ENCODE measurements around the gene ZBTB17. TPM values are rescaled to one million over a fixed set of nuclear protein-coding genes. Genes with fewer than 3 reads are reported as not detected.
A peak's percentile ranks its signal among the peaks of the same experiment; 100 is the strongest.

Gene ZBTB17
- total and polyA plus RNA-seq, 2 experiments from 2014 or later, result 21.9 to 26.6 TPM

DNA sequence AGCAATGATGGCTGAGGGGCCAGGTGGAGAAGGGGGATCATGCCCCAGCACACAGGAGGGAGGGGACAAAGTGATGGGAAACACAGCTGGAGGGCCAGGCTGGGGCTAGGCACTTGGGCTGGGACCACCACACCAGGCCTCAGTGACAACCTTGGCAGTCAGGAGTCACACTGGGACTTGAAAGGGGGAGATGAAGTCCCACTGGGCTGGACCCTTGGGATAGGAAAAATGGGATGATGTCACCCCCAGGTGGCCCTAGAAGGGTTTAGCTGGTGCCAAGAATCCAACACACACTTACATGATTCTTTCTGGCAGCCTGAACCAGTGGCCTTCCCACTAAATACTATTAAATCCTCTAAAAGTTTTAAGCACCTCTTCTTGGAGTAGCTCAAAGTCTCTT, 17.1 kb downstream of the ZBTB17 start:
- Histone ChIP-seq H3K4me1 (ENCODE audit: insufficient read depth) (peaks cover 20% of the 10 kb centered on the region), H3F3A (replicated peaks; ENCODE audit: low read depth) (0 out of 2 replicates have a peak, but pooled peaks cover 3% of the 10 kb centered on the region), H3K4me3 (no peak overlapping the region), H3K27me3 (ENCODE audit: insufficient read depth) (no peaks in the 10 kb centered on the region), H3K27ac (ENCODE audit: low read depth) (no peak overlapping the region), H4K20me1 (replicated peaks; ENCODE audit: insufficient read depth) (peaks cover 20% of the 10 kb centered on the region), H2AFZ (no peak overlapping the region), H3K36me3 (ENCODE audit: insufficient read depth) (no peaks in the 10 kb centered on the region), H3K79me2 (replicated peaks; ENCODE audit: insufficient read depth) (peaks cover 30% of the 10 kb centered on the region), H3K4me2 (no peak overlapping the region), H3K9me2 (ENCODE audit: insufficient read depth) (no peaks in the 10 kb centered on the region)
- H3K27me3 Mint-ChIP-seq (ENCODE audit: insufficient read depth, low read depth, poor library complexity), result peaks cover 10% of the 10 kb centered on the region
- H3K36me3 Mint-ChIP-seq (ENCODE audit: low read depth), result peaks cover 4% of the 10 kb centered on the region; the same call in 1 of the 3 replicates
- H3K4me1 Mint-ChIP-seq, result peaks cover 34% of the 10 kb centered on the region
- DNase-seq (ENCODE audit: low spot score) (peak; percentile 18), ATAC-seq (no peak)
- H3K4me3 Mint-ChIP-seq, result no peak overlapping the region
- TF ChIP-seq, protein P1, sequence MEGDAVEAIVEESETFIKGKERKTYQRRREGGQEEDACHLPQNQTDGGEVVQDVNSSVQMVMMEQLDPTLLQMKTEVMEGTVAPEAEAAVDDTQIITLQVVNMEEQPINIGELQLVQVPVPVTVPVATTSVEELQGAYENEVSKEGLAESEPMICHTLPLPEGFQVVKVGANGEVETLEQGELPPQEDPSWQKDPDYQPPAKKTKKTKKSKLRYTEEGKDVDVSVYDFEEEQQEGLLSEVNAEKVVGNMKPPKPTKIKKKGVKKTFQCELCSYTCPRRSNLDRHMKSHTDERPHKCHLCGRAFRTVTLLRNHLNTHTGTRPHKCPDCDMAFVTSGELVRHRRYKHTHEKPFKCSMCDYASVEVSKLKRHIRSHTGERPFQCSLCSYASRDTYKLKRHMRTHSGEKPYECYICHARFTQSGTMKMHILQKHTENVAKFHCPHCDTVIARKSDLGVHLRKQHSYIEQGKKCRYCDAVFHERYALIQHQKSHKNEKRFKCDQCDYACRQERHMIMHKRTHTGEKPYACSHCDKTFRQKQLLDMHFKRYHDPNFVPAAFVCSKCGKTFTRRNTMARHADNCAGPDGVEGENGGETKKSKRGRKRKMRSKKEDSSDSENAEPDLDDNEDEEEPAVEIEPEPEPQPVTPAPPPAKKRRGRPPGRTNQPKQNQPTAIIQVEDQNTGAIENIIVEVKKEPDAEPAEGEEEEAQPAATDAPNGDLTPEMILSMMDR (conservative IDR thresholded peaks at IDR 0.05; ENCODE audit: low read depth in 2 of 2), result peak in 1 of 2 experiments; percentile 52; a peak in 2 of 4 replicates
- TF ChIP-seq REST (IDR thresholded peaks at IDR 0.05; ENCODE audit: unreplicated experiment), result no peak
- no peaks in the 10 kb centered on the region for H3K9me3 Mint-ChIP-seq
- H3K27ac Mint-ChIP-seq, result peak overlapping the region; percentile 62; the same call in 1 of the 2 replicates

GRCh38 chr1:15958111-15958510, 17.8 kb downstream of the ZBTB17 start:
- Mint-ChIP-seq H3K4me3 (peak overlapping the region; percentile 8; the same call in 1 of the 3 replicates), H3K36me3 (ENCODE audit: low read depth) (peaks cover 4% of the 10 kb centered on the region; the same call in 1 of the 3 replicates), H3K9me3 (no peaks in the 10 kb centered on the region), H3K27me3 (ENCODE audit: insufficient read depth, low read depth, poor library complexity) (peaks cover 10% of the 10 kb centered on the region), H3K4me1 (peaks cover 37% of the 10 kb centered on the region), H3K27ac (no peak overlapping the region)
- H2AFZ ChIP-seq, result no peak overlapping the region
- peak; percentile 40 for ATAC-seq
- peak; percentile 37 for DNase-seq (ENCODE audit: low spot score)
- H3K36me3 ChIP-seq (ENCODE audit: insufficient read depth), result no peaks in the 10 kb centered on the region
- peaks cover 20% of the 10 kb centered on the region for H3K4me1 ChIP-seq (ENCODE audit: insufficient read depth)
- 0 out of 2 replicates have a peak, but pooled peaks cover 3% of the 10 kb centered on the region for H3F3A ChIP-seq (replicated peaks; ENCODE audit: low read depth)
- H3K4me2 ChIP-seq, result no peak overlapping the region
- H3K27me3 ChIP-seq (ENCODE audit: insufficient read depth), result no peaks in the 10 kb centered on the region
- H3K9me2 ChIP-seq (ENCODE audit: insufficient read depth), result no peaks in the 10 kb centered on the region
- H4K20me1 ChIP-seq (replicated peaks; ENCODE audit: insufficient read depth), result peaks cover 20% of the 10 kb centered on the region
- no peak overlapping the region; the same call in 1 of the 2 replicates for H3K27ac ChIP-seq (ENCODE audit: low read depth)
- H3K4me3 ChIP-seq, result no peak overlapping the region
- peaks cover 32% of the 10 kb centered on the region for H3K79me2 ChIP-seq (replicated peaks; ENCODE audit: insufficient read depth)
- TF ChIP-seq, protein P2, sequence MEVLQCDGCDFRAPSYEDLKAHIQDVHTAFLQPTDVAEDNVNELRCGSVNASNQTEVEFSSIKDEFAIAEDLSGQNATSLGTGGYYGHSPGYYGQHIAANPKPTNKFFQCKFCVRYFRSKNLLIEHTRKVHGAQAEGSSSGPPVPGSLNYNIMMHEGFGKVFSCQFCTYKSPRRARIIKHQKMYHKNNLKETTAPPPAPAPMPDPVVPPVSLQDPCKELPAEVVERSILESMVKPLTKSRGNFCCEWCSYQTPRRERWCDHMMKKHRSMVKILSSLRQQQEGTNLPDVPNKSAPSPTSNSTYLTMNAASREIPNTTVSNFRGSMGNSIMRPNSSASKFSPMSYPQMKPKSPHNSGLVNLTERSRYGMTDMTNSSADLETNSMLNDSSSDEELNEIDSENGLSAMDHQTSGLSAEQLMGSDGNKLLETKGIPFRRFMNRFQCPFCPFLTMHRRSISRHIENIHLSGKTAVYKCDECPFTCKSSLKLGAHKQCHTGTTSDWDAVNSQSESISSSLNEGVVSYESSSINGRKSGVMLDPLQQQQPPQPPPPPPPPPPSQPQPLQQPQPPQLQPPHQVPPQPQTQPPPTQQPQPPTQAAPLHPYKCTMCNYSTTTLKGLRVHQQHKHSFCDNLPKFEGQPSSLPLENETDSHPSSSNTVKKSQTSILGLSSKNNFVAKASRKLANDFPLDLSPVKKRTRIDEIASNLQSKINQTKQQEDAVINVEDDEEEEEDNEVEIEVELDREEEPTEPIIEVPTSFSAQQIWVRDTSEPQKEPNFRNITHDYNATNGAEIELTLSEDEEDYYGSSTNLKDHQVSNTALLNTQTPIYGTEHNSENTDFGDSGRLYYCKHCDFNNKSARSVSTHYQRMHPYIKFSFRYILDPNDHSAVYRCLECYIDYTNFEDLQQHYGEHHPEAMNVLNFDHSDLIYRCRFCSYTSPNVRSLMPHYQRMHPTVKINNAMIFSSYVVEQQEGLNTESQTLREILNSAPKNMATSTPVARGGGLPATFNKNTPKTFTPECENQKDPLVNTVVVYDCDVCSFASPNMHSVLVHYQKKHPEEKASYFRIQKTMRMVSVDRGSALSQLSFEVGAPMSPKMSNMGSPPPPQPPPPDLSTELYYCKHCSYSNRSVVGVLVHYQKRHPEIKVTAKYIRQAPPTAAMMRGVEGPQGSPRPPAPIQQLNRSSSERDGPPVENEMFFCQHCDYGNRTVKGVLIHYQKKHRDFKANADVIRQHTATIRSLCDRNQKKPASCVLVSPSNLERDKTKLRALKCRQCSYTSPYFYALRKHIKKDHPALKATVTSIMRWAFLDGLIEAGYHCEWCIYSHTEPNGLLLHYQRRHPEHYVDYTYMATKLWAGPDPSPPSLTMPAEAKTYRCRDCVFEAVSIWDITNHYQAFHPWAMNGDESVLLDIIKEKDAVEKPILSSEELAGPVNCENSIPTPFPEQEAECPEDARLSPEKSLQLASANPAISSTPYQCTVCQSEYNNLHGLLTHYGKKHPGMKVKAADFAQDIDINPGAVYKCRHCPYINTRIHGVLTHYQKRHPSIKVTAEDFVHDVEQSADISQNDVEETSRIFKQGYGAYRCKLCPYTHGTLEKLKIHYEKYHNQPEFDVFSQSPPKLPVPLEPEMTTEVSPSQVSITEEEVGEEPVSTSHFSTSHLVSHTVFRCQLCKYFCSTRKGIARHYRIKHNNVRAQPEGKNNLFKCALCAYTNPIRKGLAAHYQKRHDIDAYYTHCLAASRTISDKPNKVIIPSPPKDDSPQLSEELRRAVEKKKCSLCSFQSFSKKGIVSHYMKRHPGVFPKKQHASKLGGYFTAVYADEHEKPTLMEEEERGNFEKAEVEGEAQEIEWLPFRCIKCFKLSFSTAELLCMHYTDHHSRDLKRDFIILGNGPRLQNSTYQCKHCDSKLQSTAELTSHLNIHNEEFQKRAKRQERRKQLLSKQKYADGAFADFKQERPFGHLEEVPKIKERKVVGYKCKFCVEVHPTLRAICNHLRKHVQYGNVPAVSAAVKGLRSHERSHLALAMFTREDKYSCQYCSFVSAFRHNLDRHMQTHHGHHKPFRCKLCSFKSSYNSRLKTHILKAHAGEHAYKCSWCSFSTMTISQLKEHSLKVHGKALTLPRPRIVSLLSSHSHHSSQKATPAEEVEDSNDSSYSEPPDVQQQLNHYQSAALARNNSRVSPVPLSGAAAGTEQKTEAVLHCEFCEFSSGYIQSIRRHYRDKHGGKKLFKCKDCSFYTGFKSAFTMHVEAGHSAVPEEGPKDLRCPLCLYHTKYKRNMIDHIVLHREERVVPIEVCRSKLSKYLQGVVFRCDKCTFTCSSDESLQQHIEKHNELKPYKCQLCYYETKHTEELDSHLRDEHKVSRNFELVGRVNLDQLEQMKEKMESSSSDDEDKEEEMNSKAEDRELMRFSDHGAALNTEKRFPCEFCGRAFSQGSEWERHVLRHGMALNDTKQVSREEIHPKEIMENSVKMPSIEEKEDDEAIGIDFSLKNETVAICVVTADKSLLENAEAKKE (CRISPR knock-in tag; IDR thresholded peaks at IDR 0.05), result no peak
- TF ChIP-seq POLR2AphosphoS5 (IDR thresholded peaks at IDR 0.05; ENCODE audit: low read depth) (no peak), CREB1 (CRISPR knock-in tag; IDR thresholded peaks at IDR 0.05; ENCODE audit: low read depth) (no peak), ETS1 (IDR thresholded peaks at IDR 0.05) (no peak), ZNF114 (CRISPR knock-in tag; IDR thresholded peaks at IDR 0.05) (no peak), ZNF331 (CRISPR knock-in tag; IDR thresholded peaks at IDR 0.05; ENCODE audit: low read depth) (no peak), JUNB (IDR thresholded peaks at IDR 0.05; ENCODE audit: unreplicated experiment) (no peak)

Data from GM23338 (cell line).